IMR-90 (cell line): ENCODE measurements around the gene ITPRIP. TPM values are rescaled to one million over a fixed set of nuclear protein-coding genes. Genes with fewer than 3 reads are reported as not detected.

ENCODE experiments used
- ATAC-seq: fragments of 200-7000 bp; cut with Tn5 transposase; 2 replicates; pipeline ENCODE4 v1.9.1; 2020; ENCODE audit warnings: low read depth, mild to moderate bottlenecking, moderate library complexity
- BruUV-seq: library from RNA; stranded (reverse); fragments of 400-500 nt; replicated peaks from 2 replicates; lab custom pipeline; 2021; lab: Mats Ljungman, UMichigan
- CTCF ChIA-PET: fragments of 300-600 bp; formaldehyde crosslinking; extraction: SDS; loops from one replicate; lab custom pipeline; 2021; ENCODE audit warnings: antibody characterized with exemption; lab: Yijun Ruan, JAX
- POLR2A ChIA-PET: fragments of 300-600 bp; sonication (Branson Sonifier 250); formaldehyde crosslinking; loops from one replicate; lab custom pipeline; 2022; ENCODE audit warnings: antibody characterized with exemption; ENCODE audit not compliant: unreplicated experiment; lab: Charles Lee
- DNase-seq: peaks from one replicate; pipeline ENCODE4 v3.0.0; 2013
- H2AFZ ChIP-seq: replicated peaks from 2 replicates; pipeline ENCODE3; 2013; ENCODE audit warnings: low read length, mild to moderate bottlenecking; ENCODE audit not compliant: poor library complexity
- H2AK5ac ChIP-seq: 2 replicates; pipeline ENCODE4 v1.6.1; 2013; ENCODE audit warnings: low read depth, low read length, inconsistent platforms
- H2AK9ac ChIP-seq: replicated peaks from 2 replicates; pipeline ENCODE3; 2013; ENCODE audit warnings: mild to moderate bottlenecking, low read depth, low read length, moderate library complexity; ENCODE audit not compliant: poor library complexity
- H2BK120ac ChIP-seq: 2 replicates; pipeline ENCODE4 v1.6.1; 2013; ENCODE audit warnings: low read depth, low read length, inconsistent platforms
- H2BK15ac ChIP-seq: 3 replicates; pipeline ENCODE4 v1.6.1; 2013; ENCODE audit warnings: low read depth, low read length, inconsistent platforms
- H2BK20ac ChIP-seq: 2 replicates; pipeline ENCODE4 v1.6.1; 2013; ENCODE audit warnings: low read depth, mild to moderate bottlenecking, inconsistent platforms, low read length, moderate library complexity
- H2BK5ac ChIP-seq: 2 replicates; pipeline ENCODE4 v1.6.1; 2013; ENCODE audit warnings: mild to moderate bottlenecking, low read depth, low read length, inconsistent platforms; ENCODE audit not compliant: poor library complexity, severe bottlenecking
- H3K14ac ChIP-seq: replicated peaks from 2 replicates; pipeline ENCODE4 v1.6.1; 2013; ENCODE audit warnings: low read depth, low read length, inconsistent platforms
- H3K18ac ChIP-seq: 2 replicates; pipeline ENCODE4 v1.6.1; 2013; ENCODE audit warnings: low read depth, low read length, control low read depth
- H3K23ac ChIP-seq: 2 replicates; pipeline ENCODE4 v1.6.1; 2013; ENCODE audit warnings: low read depth, low read length, inconsistent platforms
- H3K27ac ChIP-seq: 2 replicates; pipeline ENCODE4 v1.5.1; 2013; ENCODE audit warnings: mild to moderate bottlenecking, control low read depth, low read length; ENCODE audit not compliant: insufficient read depth
- H3K27me3 ChIP-seq: 2 replicates; pipeline ENCODE4 v1.6.1; 2013; ENCODE audit warnings: low read length; ENCODE audit not compliant: control insufficient read depth, insufficient read depth
- H3K36me3 ChIP-seq: 2 replicates; pipeline ENCODE4 v1.6.1; 2013; ENCODE audit warnings: low read length, mixed read lengths; ENCODE audit not compliant: control insufficient read depth, insufficient read depth
- H3K4ac ChIP-seq: 2 replicates; pipeline ENCODE4 v1.6.1; 2013; ENCODE audit warnings: low read depth, low read length, inconsistent platforms
- H3K4me1 ChIP-seq: 2 replicates; pipeline ENCODE4 v1.6.1; 2013; ENCODE audit warnings: low read length, mixed read lengths; ENCODE audit not compliant: control insufficient read depth, insufficient read depth
- H3K4me2 ChIP-seq: 2 replicates; pipeline ENCODE4 v1.6.1; 2013; ENCODE audit warnings: low read depth, mild to moderate bottlenecking, control low read depth, low read length, moderate library complexity
- H3K4me3 ChIP-seq: 2 replicates; pipeline ENCODE4 v1.5.1; 2013; ENCODE audit warnings: low read depth, mild to moderate bottlenecking, control low read depth, low read length, moderate library complexity; ENCODE audit not compliant: insufficient read depth
- H3K56ac ChIP-seq: 2 replicates; pipeline ENCODE4 v1.6.1; 2013; ENCODE audit warnings: low read length, inconsistent platforms; ENCODE audit not compliant: insufficient read depth; ENCODE audit errors: extremely low read depth
- H3K79me1 ChIP-seq, 2 experiments: 2 replicates each; pipeline ENCODE4 v1.6.1; 2013; ENCODE audit warnings: low read length in 2 of 2, inconsistent platforms in 1 of 2, low read depth in 1 of 2
- H3K9ac ChIP-seq: 2 replicates; pipeline ENCODE4 v1.6.1; 2013; ENCODE audit warnings: low read depth, low read length, control low read depth
- H3K9me1 ChIP-seq: 2 replicates; pipeline ENCODE4 v1.6.1; 2013; ENCODE audit warnings: low read length, inconsistent platforms; ENCODE audit not compliant: insufficient read depth
- H3K9me3 ChIP-seq: 2 replicates; pipeline ENCODE4 v1.6.1; 2013; ENCODE audit warnings: low read length; ENCODE audit not compliant: control insufficient read depth, insufficient read depth
- H4K20me1 ChIP-seq: 2 replicates; pipeline ENCODE4 v1.6.1; 2013; ENCODE audit warnings: low read length, inconsistent platforms; ENCODE audit not compliant: insufficient read depth
- H4K5ac ChIP-seq: 2 replicates; pipeline ENCODE4 v1.6.1; 2013; ENCODE audit warnings: mild to moderate bottlenecking, low read depth, low read length, control low read depth
- H4K8ac ChIP-seq, 2 experiments: 2 replicates each; pipeline ENCODE4 v1.6.1; 2013; ENCODE audit warnings: low read depth in 2 of 2, low read length in 2 of 2, control low read depth in 1 of 2, inconsistent platforms in 1 of 2
- H4K91ac ChIP-seq: 2 replicates; pipeline ENCODE4 v1.6.1; 2013; ENCODE audit warnings: low read depth, low read length, inconsistent platforms; ENCODE audit not compliant: insufficient read depth
- CEBPB ChIP-seq: IDR thresholded peaks from 2 replicates; pipeline ENCODE4 v1.6.1; 2012; ENCODE audit warnings: low read depth, low read length, improper control_type of control experiment
- CHD1 ChIP-seq: IDR thresholded peaks from 2 replicates; pipeline ENCODE4 v1.6.1; 2012; ENCODE audit warnings: low read depth, low read length, improper control_type of control experiment
- CTCF ChIP-seq: conservative IDR thresholded peaks from 2 replicates; pipeline ENCODE4 v1.5.1; 2012; ENCODE audit warnings: mild to moderate bottlenecking, low read depth, low read length, improper control_type of control experiment
- ELK1 ChIP-seq: fragments of 150-350 bp; IDR thresholded peaks from 2 replicates; pipeline ENCODE4 v1.6.1; 2016; ENCODE audit warnings: low read depth, mild to moderate bottlenecking, low read length, moderate library complexity, borderline replicate concordance
- MAFK ChIP-seq: IDR thresholded peaks from 2 replicates; pipeline ENCODE4 v1.6.1; 2012; ENCODE audit warnings: low read depth, low read length, improper control_type of control experiment
- MAZ ChIP-seq: IDR thresholded peaks from 2 replicates; pipeline ENCODE4 v1.6.1; 2012; ENCODE audit warnings: low read depth, mild to moderate bottlenecking, low read length, improper control_type of control experiment, moderate library complexity, borderline replicate concordance
- MXI1 ChIP-seq: IDR thresholded peaks from 2 replicates; pipeline ENCODE4 v1.6.1; 2012; ENCODE audit warnings: low read depth, mild to moderate bottlenecking, low read length, moderate library complexity, borderline replicate concordance
- NFE2L2 ChIP-seq: fragments of 150-350 bp; IDR thresholded peaks from 2 replicates; pipeline ENCODE4 v1.6.1; 2016; ENCODE audit warnings: low read depth, mild to moderate bottlenecking, low read length
- POLR2A ChIP-seq: IDR thresholded peaks from 2 replicates; pipeline ENCODE4 v1.6.1; 2012; ENCODE audit warnings: mild to moderate bottlenecking, low read depth, low read length
- RAD21 ChIP-seq: IDR thresholded peaks from 2 replicates; pipeline ENCODE4 v1.6.1; 2012; ENCODE audit warnings: low read length, improper control_type of control experiment
- RCOR1 ChIP-seq: IDR thresholded peaks from 2 replicates; pipeline ENCODE4 v1.6.1; 2012; ENCODE audit warnings: mild to moderate bottlenecking, low read length, improper control_type of control experiment; ENCODE audit not compliant: insufficient replicate concordance
- RFX5 ChIP-seq: IDR thresholded peaks from 2 replicates; pipeline ENCODE4 v1.8.0; 2012; ENCODE audit warnings: low read depth, mild to moderate bottlenecking, low read length, moderate library complexity
- SMC3 ChIP-seq: fragments of 150-350 bp; IDR thresholded peaks from 2 replicates; pipeline ENCODE4 v1.6.1; 2016; ENCODE audit warnings: low read depth, mild to moderate bottlenecking, antibody characterized with exemption, low read length, moderate library complexity
- USF2 ChIP-seq: fragments of 150-350 bp; IDR thresholded peaks from 2 replicates; pipeline ENCODE4 v1.6.1; 2017; ENCODE audit warnings: mild to moderate bottlenecking, antibody characterized with exemption, low read length, low read depth
- whole genome bisulfite sequencing, 2 experiments: methylation state at CpG; one replicate each; pipeline versions ENCODE4 v1.1.5 to v1.1.7; 2013; ENCODE audit warnings: missing lambda C conversion rate in 2 of 2; ENCODE audit not compliant: insufficient read length in 1 of 2; ENCODE audit errors: extremely low coverage in 2 of 2; 5-methylcytosine and 5-hydroxymethylcytosine counted together
- dilution Hi-C: fragments of 300-500 bp; cut with HindIII; formaldehyde crosslinking; loops from one replicate; pipeline ENCODE4 v1.14.3; 2018; ENCODE audit warnings: low sequenced_read_pairs; ENCODE audit not compliant: unreplicated experiment
- in situ Hi-C: fragments of 300-500 bp; cut with MboI; formaldehyde crosslinking; loops from 3 replicates; pipeline ENCODE4 v1.14.3; 2019; ENCODE audit warnings: low sequenced_read_pairs, inconsistent platforms, mixed read lengths
- intact Hi-C: fragments of 100-400 bp; cut with micrococcal nuclease; formaldehyde crosslinking; loops from 2 replicates; pipeline ENCODE4 v1.10.0; 2022
- polyA plus RNA-seq, 3 experiments: library from polyadenylated mRNA; depleted of rRNA; stranded (reverse); fragments of >200 nt; gene quantifications; 2 replicates each; pipeline ENCODE4 v1.2.3, GENCODE V29; 2012; ENCODE audit warnings: low replicate concordance in 1 of 3
- total RNA-seq: library from RNA; depleted of rRNA; stranded (reverse); fragments of >200 nt; gene quantifications from 2 replicates; pipeline ENCODE4 v1.2.3, GENCODE V29; 2012

The ITPRIP gene
- total and polyA plus RNA-seq, 2 of the 4 experiments (the other 2 are of a cell fraction) = 7.5 to 31.9 TPM

GRCh38 chr10:104300736-104301292, 37.5 kb downstream of the ITPRIP start:
- CTCF ChIA-PET = interaction anchor here (0.9 to 3.0 kb wide), 3 partner anchors 10 to 45 kb away, joined by 3 to 14 read pairs (median 6); no protein-coding TSS in a partner anchor
- no peak; the same call in 1 of the 2 replicates for TF ChIP-seq CHD1
- TF ChIP-seq ELK1 = no peak
- peak; percentile 35 for TF ChIP-seq MAZ
- peak; percentile 49; the same call in 1 of the 2 replicates for TF ChIP-seq MXI1
- peak; percentile 87 for TF ChIP-seq MAFK
- peak; percentile 94 for TF ChIP-seq CEBPB
- TF ChIP-seq RAD21 = peak; percentile 39
- TF ChIP-seq RCOR1 = peak; percentile 97
- peak; percentile 75 for TF ChIP-seq POLR2A
- no peak for TF ChIP-seq RFX5
- peak; percentile 29; the same call in 1 of the 2 replicates for TF ChIP-seq CTCF
- peak; percentile 40; the same call in 1 of the 2 replicates for TF ChIP-seq SMC3
- no peak for TF ChIP-seq USF2
- peak; percentile 84 for TF ChIP-seq NFE2L2

More at GRCh38 chr10:104300736-104301292, 37.5 kb downstream of the ITPRIP start:
- no peak overlapping the region; the same call in 1 of the 2 replicates for H3K4me3 ChIP-seq
- H3K56ac ChIP-seq = peak overlapping the region; percentile 79
- peaks cover 3 to 28% of the 10 kb centered on the region in 2 experiments; a peak in 2 of 4 replicates for H3K79me1 ChIP-seq
- peak overlapping the region; percentile 80 to 95 for H4K8ac ChIP-seq
- peak overlapping the region; percentile 97 for H2BK15ac ChIP-seq
- H2BK20ac ChIP-seq = peak overlapping the region; percentile 85
- peak overlapping the region; percentile 70 for H4K5ac ChIP-seq
- peak overlapping the region; percentile 94 for H2AK9ac ChIP-seq
- peak overlapping the region; percentile 99 for H2AK5ac ChIP-seq
- peaks cover 9% of the 10 kb centered on the region for H4K20me1 ChIP-seq
- 0 out of 2 replicates have a peak, but pooled peaks cover 25% of the 10 kb centered on the region for H3K9me1 ChIP-seq
- H2BK120ac ChIP-seq = peak overlapping the region; percentile 90
- intact Hi-C loops (loop anchor here (2.0 kb wide), 1 partner anchor 28 kb away; no protein-coding TSS in a partner anchor), in situ Hi-C loops (no loop called here), dilution Hi-C loops (no loop called here)
- peak overlapping the region; percentile 97 for H3K4ac ChIP-seq
- H2BK5ac ChIP-seq = peak overlapping the region; percentile 98
- H3K36me3 ChIP-seq = no peaks in the 10 kb centered on the region
- peak overlapping the region; percentile 89 for H3K27ac ChIP-seq
- POLR2A ChIA-PET = no interaction called here
- peak; percentile 99 for DNase-seq
- peak overlapping the region; percentile 87 for H3K23ac ChIP-seq
- H3K27me3 ChIP-seq = no peaks in the 10 kb centered on the region
- peak overlapping the region; percentile 50 for H3K4me2 ChIP-seq
- ATAC-seq = peak; percentile 57
- H3K14ac ChIP-seq = peak overlapping the region; percentile 88
- H2AFZ ChIP-seq = peak overlapping the region; percentile 85
- H3K18ac ChIP-seq = peak overlapping the region; percentile 75
- H4K91ac ChIP-seq = peak overlapping the region; percentile 96
- H3K9ac ChIP-seq = peak overlapping the region; percentile 51
- no peaks in the 10 kb centered on the region for H3K9me3 ChIP-seq
- no TSS peak for BruUV-seq
- peaks cover 31% of the 10 kb centered on the region for H3K4me1 ChIP-seq
- 0% methylated on average over 3 of the region's 7 CpGs; no CpG with 5 or more reads in 1 of the 2 experiments for WGBS, 2 experiments
